ENCODE data around the gene KCNIP4. TPM values are rescaled to one million over a fixed set of nuclear protein-coding genes. Genes with fewer than 3 reads are reported as not detected.

The KCNIP4 gene
- total RNA-seq, 1 donor from 2014 or later = not detected

GRCh38 chr4:20680736-20681135, 1267.8 kb downstream of the KCNIP4 start:
- no peak overlapping the region for H3K4me3 Mint-ChIP-seq (ENCODE audit: unreplicated experiment)
- DNase-seq (ENCODE audit: low spot score) = no peak
- H3K4me1 Mint-ChIP-seq (ENCODE audit: low read depth) = no peaks in the 10 kb centered on the region
- peaks cover 7% of the 10 kb centered on the region for H3K9me3 Mint-ChIP-seq (ENCODE audit: low read depth)
- no peak for TF ChIP-seq CTCF (IDR thresholded peaks at IDR 0.05)
- H3K36me3 Mint-ChIP-seq (ENCODE audit: low read depth) = no peaks in the 10 kb centered on the region
- no peak overlapping the region for H3K27ac Mint-ChIP-seq (ENCODE audit: unreplicated experiment)
- H3K27me3 Mint-ChIP-seq (ENCODE audit: low read depth) = peaks cover 50% of the 10 kb centered on the region

DNA sequence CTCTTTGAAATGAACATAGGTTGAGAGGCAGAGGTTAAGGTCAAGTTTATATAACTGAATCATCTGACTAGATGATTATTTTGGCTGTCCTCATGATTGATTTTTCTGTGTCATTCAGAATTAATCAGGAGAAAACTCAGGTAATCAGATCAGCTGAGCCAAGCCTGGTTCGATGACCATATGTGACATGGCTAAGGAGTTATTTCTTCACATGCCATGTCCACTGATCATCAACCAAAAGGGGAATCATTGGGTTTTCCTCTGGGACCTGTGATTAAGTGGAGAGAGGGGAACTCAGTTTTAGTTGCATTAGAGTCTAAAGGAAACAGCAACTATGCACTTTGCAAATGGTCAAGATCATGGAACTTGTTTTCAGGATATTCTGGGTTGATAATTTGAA, 1268.6 kb downstream of the KCNIP4 start:
- H3K27me3 Mint-ChIP-seq (ENCODE audit: low read depth) = peaks cover 52% of the 10 kb centered on the region
- no peak overlapping the region for H3K4me3 Mint-ChIP-seq (ENCODE audit: unreplicated experiment)
- TF ChIP-seq CTCF (IDR thresholded peaks at IDR 0.05) = no peak
- no peaks in the 10 kb centered on the region for H3K4me1 Mint-ChIP-seq (ENCODE audit: low read depth)
- H3K27ac Mint-ChIP-seq (ENCODE audit: unreplicated experiment) = no peak overlapping the region
- no peak for DNase-seq (ENCODE audit: low spot score)
- H3K36me3 Mint-ChIP-seq (ENCODE audit: low read depth) = no peaks in the 10 kb centered on the region
- peaks cover 7% of the 10 kb centered on the region for H3K9me3 Mint-ChIP-seq (ENCODE audit: low read depth)

Small RNA genes within 50 kb of the gene (microRNA-seq; reads per million reads assigned to microRNA genes)
- gene MIR7978 (ENCODE audit: borderline number of aligned reads) = not detected
